GM19468 (cell line): ENCODE data around the gene RNF111.
"Not testable (repeated sequence)": the region's sequence is repeated elsewhere in the genome, so short reads cannot be mapped to it uniquely, and the experiment has no call there.

ENCODE experiments used
- ATAC-seq: cut with Tn5 transposase; IDR thresholded peaks from one replicate; pipeline ENCODE4 v1.9.1; 2021; ENCODE audit warnings: mild to moderate bottlenecking, moderate library complexity, moderate number of reproducible peaks; ENCODE audit not compliant: unreplicated experiment; ENCODE audit errors: extremely low read depth

Gene RNF111

GRCh38 chr15:59052915-59053407 is 65.5 kb downstream of the RNF111 start:
- ATAC-seq: no peak

- no peak for ATAC-seq
Observed at GRCh38 chr15:59053482-59053881, 66.0 kb downstream of the RNF111 start.

DNA sequence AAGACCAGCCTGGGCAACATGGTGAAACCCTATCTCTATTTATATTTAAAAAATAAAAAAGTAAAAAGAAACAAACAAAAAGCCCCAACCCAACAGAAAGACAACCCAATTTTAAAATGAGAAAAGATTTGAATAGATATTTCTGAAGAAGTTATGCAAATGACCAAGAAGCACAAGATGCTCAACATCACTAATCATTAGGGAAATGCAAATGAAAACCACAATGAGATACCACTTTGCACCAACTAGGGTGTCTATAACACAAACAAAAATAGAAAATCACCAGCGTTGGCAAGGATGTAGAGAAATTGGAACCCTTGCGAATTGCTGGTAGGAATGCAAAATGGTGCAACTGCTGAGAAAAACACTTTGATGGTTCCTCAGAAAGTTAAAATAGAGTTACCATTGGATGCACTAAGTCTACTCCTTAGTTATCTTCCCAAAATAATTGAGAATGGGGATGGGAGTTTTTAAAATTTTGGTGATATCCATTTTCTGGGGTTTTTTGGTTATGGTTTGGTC is 71.7 kb downstream of the RNF111 start:
- no peak for ATAC-seq

- no peak for ATAC-seq
Observed at GRCh38 chr15:59060348-59060747, 72.9 kb downstream of the RNF111 start.

DNA sequence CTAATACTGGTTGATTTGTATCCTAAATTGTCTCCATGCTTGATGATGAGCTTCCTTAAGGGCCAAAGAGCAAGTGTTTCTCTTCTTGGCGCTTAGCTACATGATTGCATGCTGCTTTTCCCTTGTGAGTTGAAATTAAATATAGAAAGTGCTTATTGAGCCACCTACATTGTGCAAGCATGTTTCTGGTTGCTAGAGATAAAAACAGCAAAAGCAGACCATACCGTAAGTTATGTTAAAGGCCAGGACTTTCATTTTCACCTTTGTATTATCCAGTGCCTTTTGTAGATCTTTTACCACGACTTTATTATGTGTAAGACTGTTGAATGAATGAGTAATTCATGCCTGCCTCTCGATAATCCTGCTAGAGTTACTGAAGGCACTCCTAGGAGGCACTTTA is 75.6 kb downstream of the RNF111 start:
- ATAC-seq: no peak

DNA sequence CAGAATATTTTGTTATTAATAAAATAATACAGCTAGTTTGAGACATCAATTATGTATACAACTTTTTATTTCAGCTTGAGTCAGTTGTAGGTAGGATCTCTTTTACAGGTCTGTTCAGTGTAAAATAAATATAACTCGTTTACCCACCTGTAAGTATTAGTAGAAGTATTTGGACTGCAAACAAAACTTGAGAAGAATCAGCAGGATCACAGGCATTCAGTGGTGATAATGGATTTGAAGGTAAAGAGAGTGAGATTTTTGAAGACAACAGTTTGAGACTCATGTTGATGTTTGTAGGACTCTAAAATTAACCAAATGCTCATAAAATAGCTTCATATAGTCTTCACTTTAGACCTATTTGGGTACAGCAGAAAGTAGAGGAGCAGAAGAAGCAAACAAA is 82.0 kb downstream of the RNF111 start:
- ATAC-seq: no peak

- ATAC-seq: no peak
Observed at GRCh38 chr15:59074607-59075006, 87.1 kb downstream of the RNF111 start.

DNA sequence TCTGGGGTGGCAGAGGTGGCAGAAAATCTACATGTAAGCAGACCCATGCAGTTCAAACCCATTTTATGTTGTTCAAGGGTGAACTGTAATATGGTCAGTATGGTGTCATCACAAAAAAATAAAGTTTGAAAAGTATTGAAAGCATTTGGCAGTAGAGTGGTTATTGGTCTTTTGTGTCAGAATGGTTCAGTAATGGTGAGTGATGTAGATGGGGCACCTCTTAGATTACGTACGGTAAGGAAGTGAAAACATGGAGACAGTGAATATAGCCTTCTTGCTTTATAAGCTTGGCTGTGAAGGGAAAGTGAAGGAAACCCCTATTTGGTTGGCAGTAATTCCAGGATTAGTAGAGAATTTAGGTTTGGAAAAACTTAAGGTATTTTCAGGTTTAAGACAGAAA is 100.3 kb downstream of the RNF111 start:
- no peak for ATAC-seq

GRCh38 chr15:59094077-59094476 is 106.6 kb downstream of the RNF111 start:
- ATAC-seq: no peak

- no peak for ATAC-seq
Observed at GRCh38 chr15:59096429-59096828, 109.0 kb downstream of the RNF111 start.

GRCh38 chr15:59099162-59099685 is 111.8 kb downstream of the RNF111 start:
- no peak for ATAC-seq

DNA sequence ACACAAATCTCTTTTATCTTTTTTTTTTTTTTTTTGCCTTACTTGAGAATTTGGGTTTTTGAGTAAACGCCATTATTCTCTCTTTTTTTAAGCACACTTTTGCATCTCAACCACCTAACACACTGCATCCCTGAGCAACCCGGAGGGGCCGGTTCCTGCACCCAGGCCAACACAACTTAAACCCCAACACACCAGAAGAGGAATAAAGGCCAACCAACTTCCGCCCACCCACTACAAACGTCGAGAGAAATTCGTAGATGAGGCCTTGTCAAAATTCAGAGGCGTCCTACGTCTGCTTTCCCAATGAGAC is 117.1 kb downstream of the RNF111 start:
- no peak for ATAC-seq

- ATAC-seq: peak; percentile 87
Observed at GRCh38 chr15:59104912-59105732, 117.7 kb downstream of the RNF111 start, which contains the start of gene CCNB2. TSS of gene CCNB2 (plus strand) at chr15:59105146. CDS start at chr15:59105269, 123 bp downstream.

DNA sequence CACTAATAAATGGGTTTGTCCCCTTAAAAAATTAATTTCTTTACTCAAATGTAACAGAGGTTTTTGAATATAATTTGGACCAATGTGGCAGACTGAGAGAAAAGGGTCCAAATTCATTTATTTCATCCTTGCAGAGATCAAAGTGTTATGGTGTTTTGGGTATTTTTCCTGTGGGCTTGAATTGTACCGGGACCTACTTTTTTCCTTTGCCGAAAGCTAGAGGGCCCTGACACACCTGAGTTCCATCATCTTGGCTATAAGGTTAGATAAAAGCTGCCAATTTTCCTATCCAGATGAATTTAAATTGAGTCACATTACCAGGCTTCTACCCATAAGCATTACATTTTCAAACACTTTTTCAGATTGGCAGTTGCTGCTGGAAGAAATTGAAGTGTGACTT is 118.4 kb downstream of the RNF111 start:
- no peak for ATAC-seq

GRCh38 chr15:59111251-59111650 is 123.8 kb downstream of the RNF111 start:
- ATAC-seq: no peak

GRCh38 chr15:59115047-59115446 is 127.6 kb downstream of the RNF111 start:
- no peak for ATAC-seq

DNA sequence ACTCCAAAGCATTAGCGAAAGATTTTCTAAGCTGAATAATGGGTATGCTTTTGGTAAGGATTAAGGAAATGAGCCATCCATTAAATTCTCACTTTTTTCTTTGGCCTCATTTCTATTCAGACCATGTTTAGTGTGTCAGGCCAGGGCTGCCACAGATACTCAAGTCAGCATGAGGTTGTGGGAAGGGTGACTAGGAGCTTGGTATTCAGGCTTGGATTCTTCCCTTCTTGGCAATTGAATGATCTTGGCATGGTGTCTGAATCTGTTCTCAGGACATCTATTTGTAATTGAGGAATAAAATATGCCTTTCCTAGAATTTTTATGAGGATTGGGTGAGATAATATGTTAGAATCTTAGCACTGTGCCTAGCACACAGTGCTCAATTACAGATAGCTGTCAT is 128.7 kb downstream of the RNF111 start:
- ATAC-seq: no peak

DNA sequence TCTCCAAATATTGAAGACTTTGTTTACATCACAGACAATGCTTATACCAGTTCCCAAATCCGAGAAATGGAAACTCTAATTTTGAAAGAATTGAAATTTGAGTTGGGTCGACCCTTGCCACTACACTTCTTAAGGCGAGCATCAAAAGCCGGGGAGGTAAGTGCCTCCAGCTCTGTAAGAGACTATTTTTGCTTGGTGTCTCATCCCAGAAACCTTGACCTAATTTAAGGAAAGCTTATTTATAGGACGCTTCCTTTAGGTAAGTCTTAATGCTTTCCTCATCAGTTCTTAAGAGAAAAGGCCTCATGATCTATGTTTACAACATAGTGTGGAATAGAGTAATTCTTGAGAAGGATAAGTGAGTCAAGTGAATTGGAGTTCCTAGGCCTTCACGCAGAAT is 129.3 kb downstream of the RNF111 start:
- no peak for ATAC-seq

DNA sequence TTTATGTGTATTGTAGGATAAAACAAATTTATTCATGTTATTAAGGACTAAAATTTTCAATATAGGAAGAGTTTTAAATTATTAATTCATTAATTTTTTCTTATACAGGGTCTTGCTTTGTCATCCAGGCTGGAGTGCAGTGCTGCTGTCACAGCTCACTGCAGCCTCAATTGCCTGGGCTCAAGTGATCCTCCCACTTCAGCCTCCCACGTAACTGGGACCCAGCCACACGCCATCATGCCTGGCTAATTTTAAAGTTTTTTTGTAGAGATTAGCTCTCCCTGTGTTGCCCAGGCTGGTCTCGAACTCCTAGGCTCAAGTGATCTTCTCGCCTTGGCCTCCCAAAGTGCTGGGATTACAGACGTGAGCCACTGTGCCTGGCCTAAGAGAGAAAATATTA is 132.2 kb downstream of the RNF111 start:
- ATAC-seq: no peak

DNA sequence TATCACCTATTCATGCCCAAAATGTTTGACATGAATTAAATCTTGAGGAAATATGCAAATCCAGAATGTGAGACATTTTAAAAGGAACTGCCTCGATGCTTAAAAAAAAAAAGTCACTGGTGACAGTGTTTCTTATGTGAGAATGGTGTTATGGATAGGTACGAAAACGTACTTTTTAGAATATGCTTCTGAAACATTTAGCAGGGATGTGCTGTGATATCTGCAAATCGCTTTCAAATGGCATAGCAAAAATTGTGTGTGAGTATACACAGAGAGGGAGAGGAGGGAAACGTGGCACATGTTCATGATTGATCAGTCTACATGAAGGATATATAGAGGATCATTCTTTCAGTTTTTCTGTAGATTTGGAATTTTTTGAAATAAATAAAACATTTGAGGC is 133.5 kb downstream of the RNF111 start:
- ATAC-seq: no peak

DNA sequence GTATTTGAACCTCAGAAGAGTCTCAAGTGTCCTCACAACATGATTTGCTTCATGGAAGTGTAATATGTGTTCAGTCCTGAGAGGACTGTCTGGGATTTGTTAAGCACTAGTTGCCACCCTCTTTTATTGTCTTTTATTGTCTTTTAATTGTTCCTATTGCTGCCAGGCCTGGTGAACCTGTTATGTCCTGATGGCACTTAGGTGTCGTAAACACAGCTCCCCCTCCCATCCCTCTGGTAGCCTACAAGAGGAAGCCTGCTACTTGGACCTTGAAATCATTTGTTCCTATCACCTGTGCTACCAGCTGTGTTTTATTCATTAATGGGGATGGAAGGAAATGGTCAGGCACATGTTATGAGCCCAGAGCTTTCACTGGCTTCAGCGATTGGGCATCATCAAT is 136.8 kb downstream of the RNF111 start:
- ATAC-seq: no peak

GRCh38 chr15:59125683-59126082 is 138.2 kb downstream of the RNF111 start:
- ATAC-seq: not testable (repeated sequence)
